Smooth muscle cell (in vitro differentiated cells): ENCODE measurements around the gene KRT77. TPM values are rescaled to one million over a fixed set of nuclear protein-coding genes. Genes with fewer than 3 reads are reported as not detected.

Experiments
- DNase-seq: peaks from one replicate; lab custom pipeline; 2025; ENCODE audit not compliant: unreplicated experiment; lab: John Stamatoyannopoulos, UW
- H2AFZ ChIP-seq: fragments of 200-600 bp; sonication (generic); 2 replicates; pipeline ENCODE4 v1.6.0; 2016; ENCODE audit warnings: antibody characterized with exemption, low read depth, mild to moderate bottlenecking
- H3F3A ChIP-seq: fragments of 200-600 bp; sonication (generic); 2 replicates; pipeline ENCODE4 v1.6.0; 2017; ENCODE audit warnings: antibody characterized with exemption, low read depth
- H3K27ac ChIP-seq: fragments of 200-600 bp; sonication (generic); 2 replicates; pipeline ENCODE4 v1.5.1; 2016; ENCODE audit warnings: low read depth, mild to moderate bottlenecking
- H3K27me3 ChIP-seq: fragments of 200-600 bp; sonication (generic); 2 replicates; pipeline ENCODE4 v1.6.1; 2016; ENCODE audit warnings: low read depth, mild to moderate bottlenecking
- H3K36me3 ChIP-seq: fragments of 200-600 bp; sonication (generic); 2 replicates; pipeline ENCODE4 v1.5.1; 2016; ENCODE audit warnings: low read depth
- H3K4me1 ChIP-seq: fragments of 200-600 bp; sonication (generic); 2 replicates; pipeline ENCODE4 v1.5.1; 2016; ENCODE audit warnings: low read depth
- H3K4me2 ChIP-seq: fragments of 200-600 bp; sonication (generic); 2 replicates; pipeline ENCODE4 v1.6.0; 2016; ENCODE audit warnings: mild to moderate bottlenecking
- H3K4me3 ChIP-seq: fragments of 200-600 bp; sonication (generic); 2 replicates; pipeline ENCODE4 v1.5.1; 2016; ENCODE audit warnings: mild to moderate bottlenecking
- H3K79me2 ChIP-seq: fragments of 200-600 bp; sonication (generic); 2 replicates; pipeline ENCODE4 v1.6.0; 2016; ENCODE audit warnings: low read depth, mild to moderate bottlenecking
- H3K9ac ChIP-seq: fragments of 200-600 bp; sonication (generic); 2 replicates; pipeline ENCODE4 v1.6.0; 2016; ENCODE audit warnings: low read depth
- H3K9me3 ChIP-seq: fragments of 200-600 bp; sonication (generic); replicated peaks from 2 replicates; pipeline ENCODE4 v1.5.1; 2016; ENCODE audit warnings: low read depth
- H4K20me1 ChIP-seq: fragments of 200-600 bp; sonication (generic); 2 replicates; pipeline ENCODE4 v1.6.0; 2016; ENCODE audit warnings: low read depth
- CTCF ChIP-seq: fragments of 200-600 bp; sonication (generic); IDR thresholded peaks from 2 replicates; pipeline ENCODE4 v1.5.1; 2017; ENCODE audit warnings: borderline replicate concordance, mild to moderate bottlenecking, antibody characterized with exemption; ENCODE audit not compliant: insufficient read depth, poor library complexity, severe bottlenecking
- WGBS: methylation state at CpG from one replicate; pipeline ENCODE4 v1.1.7; 2016; ENCODE audit warnings: low lambda C conversion rate; 5-methylcytosine and 5-hydroxymethylcytosine counted together
- polyA plus RNA-seq: library from polyadenylated mRNA; unstranded; fragments of >200 nt; fragmentation: Nextera tagmentation; extraction: Ambion mirVana; gene quantifications from 2 replicates; pipeline ENCODE4 v1.2.1, GENCODE V29; 2016
- total RNA-seq: library from RNA; depleted of rRNA; stranded (reverse); fragments of >200 nt; gene quantifications from 2 replicates; pipeline ENCODE4 v1.2.3, GENCODE V29; 2014

Gene KRT77
- total and polyA plus RNA-seq, 2 experiments from 2014 or later: 3.8 TPM; not detected in 1

GRCh38 chr12:52692254-52692653 is 11.1 kb downstream of the KRT77 start:
- Histone ChIP-seq H3K27ac (no peak overlapping the region), H3K9me3 (no peaks in the 10 kb centered on the region), H3F3A (no peaks in the 10 kb centered on the region), H3K4me1 (no peaks in the 10 kb centered on the region), H4K20me1 (no peaks in the 10 kb centered on the region), H3K27me3 (peaks cover 88% of the 10 kb centered on the region), H2AFZ (no peak overlapping the region), H3K79me2 (no peaks in the 10 kb centered on the region), H3K4me3 (no peak overlapping the region), H3K4me2 (no peak overlapping the region), H3K9ac (no peak overlapping the region), H3K36me3 (no peaks in the 10 kb centered on the region)
- no peak for TF ChIP-seq CTCF
- no peak for DNase-seq
- 41% methylated on average over 8 of the region's 8 CpGs for WGBS

GRCh38 chr12:52691841-52692150 is 11.5 kb downstream of the KRT77 start:
- Histone ChIP-seq H3K27me3 (peaks cover 89% of the 10 kb centered on the region), H3F3A (no peaks in the 10 kb centered on the region), H3K4me2 (no peak overlapping the region), H3K36me3 (no peaks in the 10 kb centered on the region), H3K79me2 (no peaks in the 10 kb centered on the region), H3K9me3 (no peaks in the 10 kb centered on the region), H3K4me3 (no peak overlapping the region), H3K4me1 (no peaks in the 10 kb centered on the region), H3K27ac (no peak overlapping the region), H2AFZ (no peak overlapping the region), H3K9ac (no peak overlapping the region), H4K20me1 (no peaks in the 10 kb centered on the region)
- no peak for DNase-seq
- no peak for TF ChIP-seq CTCF
- WGBS: 58% methylated on average over 2 of the region's 2 CpGs

- peak overlapping the region; percentile 81 for H3K4me2 ChIP-seq
- no peak for TF ChIP-seq CTCF
- no peaks in the 10 kb centered on the region for H3K9me3 ChIP-seq
- H3F3A ChIP-seq: no peaks in the 10 kb centered on the region
- H3K4me1 ChIP-seq: no peaks in the 10 kb centered on the region
- no peaks in the 10 kb centered on the region for H4K20me1 ChIP-seq
- no peaks in the 10 kb centered on the region for H3K79me2 ChIP-seq
- no peaks in the 10 kb centered on the region for H3K36me3 ChIP-seq
- no peak for DNase-seq
- no peak overlapping the region for H3K27ac ChIP-seq
- H2AFZ ChIP-seq: no peak overlapping the region
- no peak overlapping the region for H3K9ac ChIP-seq
- WGBS: 27% methylated on average over 19 of the region's 45 CpGs
- peak overlapping the region; percentile 31 for H3K4me3 ChIP-seq
- peaks cover 89% of the 10 kb centered on the region for H3K27me3 ChIP-seq
Measured at GRCh38 chr12:52691076-52691840, 12.1 kb downstream of the KRT77 start.

GRCh38 chr12:52690351-52691075 is 12.8 kb downstream of the KRT77 start:
- Histone ChIP-seq H2AFZ (no peak overlapping the region), H3K9me3 (no peaks in the 10 kb centered on the region), H3K4me1 (no peaks in the 10 kb centered on the region), H3K4me3 (peak overlapping the region; percentile 31), H3K27ac (no peak overlapping the region), H4K20me1 (no peaks in the 10 kb centered on the region), H3F3A (no peaks in the 10 kb centered on the region), H3K9ac (no peak overlapping the region), H3K36me3 (no peaks in the 10 kb centered on the region), H3K27me3 (peaks cover 91% of the 10 kb centered on the region), H3K4me2 (peak overlapping the region; percentile 81), H3K79me2 (no peaks in the 10 kb centered on the region)
- no peak for DNase-seq
- 58% methylated on average over 8 of the region's 8 CpGs for WGBS
- TF ChIP-seq CTCF: no peak
